OCI-LY3 (cell line): Measurements from ENCODE around the gene NOL12.
"Not testable (repeated sequence)": the region's sequence is repeated elsewhere in the genome, so short reads cannot be mapped to it uniquely, and the experiment has no call there.

Experiments
- H2AFZ ChIP-seq: fragments of 200-600, 300-600 bp; shearing (Covaris generic); 2 replicates; pipeline ENCODE4 v1.6.0; 2014; ENCODE audit warnings: antibody characterized with exemption, low read depth, low read length
- H3K27ac ChIP-seq: fragments of 200-600, 300-600 bp; sonication (generic); 2 replicates; pipeline ENCODE4 v1.5.1; 2014; ENCODE audit warnings: mild to moderate bottlenecking, low read length, moderate library complexity, mixed read lengths
- H3K27me3 ChIP-seq: fragments of 200-600, 300-600 bp; sonication (generic); 2 replicates; pipeline ENCODE4 v1.6.1; 2014; ENCODE audit warnings: low read depth, low read length, mixed read lengths
- H3K36me3 ChIP-seq: fragments of 200-600, 300-600 bp; sonication (generic); replicated peaks from 2 replicates; pipeline ENCODE3; 2014; ENCODE audit warnings: low read depth, low read length, mixed read lengths
- H3K4me1 ChIP-seq: fragments of 300-600, 200-600 bp; sonication (generic); 2 replicates; pipeline ENCODE4 v1.6.1; 2014; ENCODE audit warnings: low read length, mixed read lengths
- H3K4me2 ChIP-seq: fragments of 200-600, 300-600 bp; sonication (generic); 2 replicates; pipeline ENCODE4 v1.6.1; 2014; ENCODE audit warnings: low read length, mixed read lengths
- H3K4me3 ChIP-seq: fragments of 300-600, 200-600 bp; sonication (generic); 2 replicates; pipeline ENCODE4 v1.5.1; 2014; ENCODE audit warnings: antibody characterized with exemption, mild to moderate bottlenecking, low read length, moderate library complexity
- H3K79me2 ChIP-seq: fragments of 300-600, 200-600 bp; shearing (Covaris generic); 2 replicates; pipeline ENCODE4 v1.6.1; 2014; ENCODE audit warnings: mild to moderate bottlenecking, low read length, mixed read lengths
- H3K9ac ChIP-seq: fragments of 300-600, 200-600 bp; shearing (Covaris generic); 2 replicates; pipeline ENCODE4 v1.6.0; 2014; ENCODE audit warnings: mild to moderate bottlenecking, low read length, moderate library complexity
- H3K9me3 ChIP-seq: fragments of 200-600, 300-600 bp; shearing (Covaris generic); 2 replicates; pipeline ENCODE4 v1.6.1; 2014; ENCODE audit warnings: low read length, mixed read lengths; ENCODE audit not compliant: insufficient read depth
- H4K20me1 ChIP-seq: fragments of 200-600, 300-600 bp; sonication (generic); 2 replicates; pipeline ENCODE4 v1.6.1; 2016; ENCODE audit warnings: low read length, mixed read lengths; ENCODE audit not compliant: insufficient read depth
- CTCF ChIP-seq: fragments of 200-600, 300-600 bp; sonication (generic); IDR thresholded peaks from 2 replicates; pipeline ENCODE4 v1.5.1; 2014; ENCODE audit warnings: antibody characterized with exemption, low read length, low read depth
- EZH2phosphoT487 ChIP-seq: fragments of 200-600 bp; shearing (Covaris generic); IDR thresholded peaks from 2 replicates; pipeline ENCODE4 v1.6.1; 2018; ENCODE audit warnings: antibody characterized with exemption, mixed run types, low read depth

The NOL12 gene

GRCh38 chr22:37650463-37651136 lies 35.5 kb upstream of the NOL12 start:
- Histone ChIP-seq H3K4me2 (no peak overlapping the region), H2AFZ (no peak overlapping the region), H3K79me2 (no peaks in the 10 kb centered on the region), H3K9me3 (no peaks in the 10 kb centered on the region), H4K20me1 (no peaks in the 10 kb centered on the region), H3K4me3 (no peak overlapping the region), H3K36me3 (peaks cover 49% of the 10 kb centered on the region), H3K4me1 (no peaks in the 10 kb centered on the region), H3K27ac (no peak overlapping the region), H3K27me3 (no peaks in the 10 kb centered on the region), H3K9ac (no peak overlapping the region)
- TF ChIP-seq EZH2phosphoT487 (no peak), CTCF (no peak)

DNA sequence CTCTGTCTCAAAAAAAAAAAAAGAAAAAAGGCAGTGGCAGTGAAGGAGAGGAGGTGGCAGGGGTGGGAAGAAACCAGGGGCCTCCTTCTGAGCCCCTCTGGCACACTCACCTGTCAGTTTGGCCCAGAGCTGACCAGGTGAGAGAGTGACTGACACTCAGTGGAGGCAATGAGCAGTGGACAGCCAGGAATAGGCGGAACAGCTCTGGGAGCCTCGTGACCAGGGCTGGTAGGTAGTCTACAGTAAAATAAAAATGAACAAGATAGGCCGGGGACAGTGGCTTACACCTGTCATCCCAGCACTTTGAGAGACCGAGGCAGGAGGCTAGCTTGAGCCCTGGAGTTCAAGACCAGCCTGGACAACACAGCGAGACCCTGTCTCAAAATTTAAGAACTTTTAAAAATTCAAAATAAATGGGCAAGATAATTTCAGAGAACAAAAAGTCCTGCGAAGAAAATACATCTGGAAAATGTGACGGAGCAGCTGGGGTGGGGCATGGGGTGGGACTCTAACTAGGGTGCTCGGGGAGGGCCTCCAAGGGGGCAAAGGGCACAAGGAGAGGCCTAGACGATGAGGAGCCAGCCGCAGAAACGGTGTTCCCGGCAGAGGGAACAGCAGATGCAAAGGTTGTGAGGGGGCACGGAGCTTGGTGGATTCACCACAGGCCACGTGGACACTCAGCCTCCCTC lies 31.4 kb upstream of the NOL12 start:
- Histone ChIP-seq H4K20me1 (peaks cover 4% of the 10 kb centered on the region), H3K27me3 (no peaks in the 10 kb centered on the region), H3K9ac (no peak overlapping the region), H3K9me3 (no peaks in the 10 kb centered on the region), H3K4me1 (peaks cover 8% of the 10 kb centered on the region), H3K4me3 (no peak overlapping the region), H2AFZ (no peak overlapping the region), H3K79me2 (peaks cover 12% of the 10 kb centered on the region), H3K27ac (no peak overlapping the region), H3K4me2 (no peak overlapping the region), H3K36me3 (peaks cover 30% of the 10 kb centered on the region)
- no peak for TF ChIP-seq CTCF
- TF ChIP-seq EZH2phosphoT487 = no peak

DNA sequence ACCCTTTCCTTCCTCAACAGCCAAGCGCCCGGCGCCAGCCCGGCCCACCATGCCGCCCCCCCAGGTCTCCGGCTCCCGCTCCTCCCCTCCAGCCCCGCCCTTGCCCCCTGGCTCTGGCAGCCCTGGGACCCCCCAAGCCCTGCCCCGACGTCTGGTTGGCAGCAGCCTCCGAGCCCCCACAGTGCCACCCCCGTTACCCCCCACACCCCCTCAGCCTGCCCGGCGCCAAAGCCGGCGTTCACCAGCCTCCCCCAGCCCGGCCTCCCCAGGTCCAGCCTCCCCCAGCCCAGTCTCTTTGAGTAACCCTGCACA lies 30.9 kb upstream of the NOL12 start:
- Histone ChIP-seq H2AFZ (no peak overlapping the region), H3K27ac (no peak overlapping the region), H3K27me3 (no peaks in the 10 kb centered on the region), H3K36me3 (peaks cover 27% of the 10 kb centered on the region), H4K20me1 (peaks cover 9% of the 10 kb centered on the region), H3K4me3 (no peak overlapping the region), H3K4me2 (no peak overlapping the region), H3K79me2 (peaks cover 17% of the 10 kb centered on the region), H3K9ac (no peak overlapping the region), H3K9me3 (no peaks in the 10 kb centered on the region), H3K4me1 (peaks cover 13% of the 10 kb centered on the region)
- no peak for TF ChIP-seq CTCF
- TF ChIP-seq EZH2phosphoT487 = no peak

GRCh38 chr22:37656583-37656982 lies 29.6 kb upstream of the NOL12 start:
- Histone ChIP-seq H3K36me3 (peaks cover 28% of the 10 kb centered on the region), H4K20me1 (peaks cover 23% of the 10 kb centered on the region), H3K4me1 (peaks cover 26% of the 10 kb centered on the region), H3K79me2 (peaks cover 30% of the 10 kb centered on the region)
- H3K4me3 ChIP-seq, H3K4me2 ChIP-seq, H3K27ac ChIP-seq, H3K9ac ChIP-seq, H3K27me3 ChIP-seq, H2AFZ ChIP-seq, H3K9me3 ChIP-seq: not testable (repeated sequence)
